ENCODE results near the gene PLA2G2C. TPM values are rescaled to one million over a fixed set of nuclear protein-coding genes. Genes with fewer than 3 reads are reported as not detected.

PLA2G2C gene
- polyA plus RNA-seq, 4 donors = 0.01 TPM; not detected in 3

GRCh38 chr1:20192364-20192763, 6.0 kb upstream of the PLA2G2C start:
- no peak overlapping the region for H3K27ac ChIP-seq (ENCODE audit: low read depth in 1 of 3, low read length in 2 of 3)
- FAIRE-seq (no peak), DNase-seq (no peak)
- H3K4me3 ChIP-seq (ENCODE audit: low read depth in 1 of 3, low read length in 3 of 3) = no peak overlapping the region
- no peaks in the 10 kb centered on the region for H3K4me1 ChIP-seq (ENCODE audit: control insufficient read depth in 3 of 3, insufficient read depth in 2 of 3, low read depth in 1 of 3, low read length in 2 of 3)
- 80 to 94% (median 92%) methylated on average over 5 of the region's 5 CpGs for WGBS, 3 donors
- H3K36me3 ChIP-seq (ENCODE audit: control insufficient read depth in 3 of 3, insufficient read depth in 2 of 3, low read depth in 1 of 3, low read length in 3 of 3) = no peaks in the 10 kb centered on the region
- no peaks in the 10 kb centered on the region for H3K9me3 ChIP-seq (ENCODE audit: control insufficient read depth in 2 of 2, insufficient read depth in 1 of 2, low read depth in 1 of 2, low read length in 1 of 2)
- no peaks in the 10 kb centered on the region for H3K27me3 ChIP-seq (ENCODE audit: control insufficient read depth in 3 of 3, insufficient read depth in 3 of 3, low read length in 3 of 3)

GRCh38 chr1:20191266-20191825, 5.0 kb upstream of the PLA2G2C start:
- FAIRE-seq (no peak), DNase-seq (no peak)
- Histone ChIP-seq H3K9me3 (ENCODE audit: control insufficient read depth in 2 of 2, insufficient read depth in 1 of 2, low read depth in 1 of 2, low read length in 1 of 2) (no peaks in the 10 kb centered on the region), H3K36me3 (ENCODE audit: control insufficient read depth in 3 of 3, insufficient read depth in 2 of 3, low read depth in 1 of 3, low read length in 3 of 3) (no peaks in the 10 kb centered on the region), H3K4me1 (ENCODE audit: control insufficient read depth in 3 of 3, insufficient read depth in 2 of 3, low read depth in 1 of 3, low read length in 2 of 3) (peaks cover 0 to 4% (median 0%) of the 10 kb centered on the region in 3 donors), H3K27ac (ENCODE audit: low read depth in 1 of 3, low read length in 2 of 3) (no peak overlapping the region), H3K4me3 (ENCODE audit: low read depth in 1 of 3, low read length in 3 of 3) (no peak overlapping the region), H3K27me3 (ENCODE audit: control insufficient read depth in 3 of 3, insufficient read depth in 3 of 3, low read length in 3 of 3) (no peaks in the 10 kb centered on the region)
- WGBS, 3 donors = 89 to 95% (median 90%) methylated on average over 12 of the region's 12 CpGs

GRCh38 chr1:20190256-20191160, 4.2 kb upstream of the PLA2G2C start:
- peaks cover 0 to 10% (median 4%) of the 10 kb centered on the region in 3 donors for H3K4me1 ChIP-seq (ENCODE audit: control insufficient read depth in 3 of 3, insufficient read depth in 2 of 3, low read depth in 1 of 3, low read length in 2 of 3)
- DNase-seq (no peak), FAIRE-seq (no peak)
- H3K27me3 ChIP-seq (ENCODE audit: control insufficient read depth in 3 of 3, insufficient read depth in 3 of 3, low read length in 3 of 3) = no peaks in the 10 kb centered on the region
- WGBS, 3 donors = 90 to 91% (median 90%) methylated on average over 19 of the region's 19 CpGs
- H3K9me3 ChIP-seq (ENCODE audit: control insufficient read depth in 2 of 2, insufficient read depth in 1 of 2, low read depth in 1 of 2, low read length in 1 of 2) = no peaks in the 10 kb centered on the region
- no peak overlapping the region for H3K27ac ChIP-seq (ENCODE audit: low read depth in 1 of 3, low read length in 2 of 3)
- no peak overlapping the region for H3K4me3 ChIP-seq (ENCODE audit: low read depth in 1 of 3, low read length in 3 of 3)
- no peaks in the 10 kb centered on the region for H3K36me3 ChIP-seq (ENCODE audit: control insufficient read depth in 3 of 3, insufficient read depth in 2 of 3, low read depth in 1 of 3, low read length in 3 of 3)

GRCh38 chr1:20189664-20190063, 3.3 kb upstream of the PLA2G2C start:
- WGBS, 3 donors = 90 to 94% (median 92%) methylated on average over 4 of the region's 4 CpGs
- Histone ChIP-seq H3K27me3 (ENCODE audit: control insufficient read depth in 3 of 3, insufficient read depth in 3 of 3, low read length in 3 of 3) (no peaks in the 10 kb centered on the region), H3K4me1 (ENCODE audit: control insufficient read depth in 3 of 3, insufficient read depth in 2 of 3, low read depth in 1 of 3, low read length in 2 of 3) (peaks cover 0 to 10% (median 6%) of the 10 kb centered on the region in 3 donors), H3K9me3 (ENCODE audit: control insufficient read depth in 2 of 2, insufficient read depth in 1 of 2, low read depth in 1 of 2, low read length in 1 of 2) (no peaks in the 10 kb centered on the region), H3K4me3 (ENCODE audit: low read depth in 1 of 3, low read length in 3 of 3) (no peak overlapping the region), H3K36me3 (ENCODE audit: control insufficient read depth in 3 of 3, insufficient read depth in 2 of 3, low read depth in 1 of 3, low read length in 3 of 3) (no peaks in the 10 kb centered on the region), H3K27ac (ENCODE audit: low read depth in 1 of 3, low read length in 2 of 3) (no peak overlapping the region)
- no peak for FAIRE-seq
- no peak for DNase-seq

- WGBS, 3 donors = 72 to 85% (median 77%) methylated on average over 4 of the region's 4 CpGs
- Histone ChIP-seq H3K36me3 (ENCODE audit: control insufficient read depth in 3 of 3, insufficient read depth in 2 of 3, low read depth in 1 of 3, low read length in 3 of 3) (no peaks in the 10 kb centered on the region), H3K4me1 (ENCODE audit: control insufficient read depth in 3 of 3, insufficient read depth in 2 of 3, low read depth in 1 of 3, low read length in 2 of 3) (peaks cover 0 to 10% (median 6%) of the 10 kb centered on the region in 3 donors), H3K4me3 (ENCODE audit: low read depth in 1 of 3, low read length in 3 of 3) (no peak overlapping the region), H3K27me3 (ENCODE audit: control insufficient read depth in 3 of 3, insufficient read depth in 3 of 3, low read length in 3 of 3) (no peaks in the 10 kb centered on the region), H3K27ac (ENCODE audit: low read depth in 1 of 3, low read length in 2 of 3) (no peak overlapping the region), H3K9me3 (ENCODE audit: control insufficient read depth in 2 of 2, insufficient read depth in 1 of 2, low read depth in 1 of 2, low read length in 1 of 2) (no peaks in the 10 kb centered on the region)
- no peak for DNase-seq
- FAIRE-seq = no peak
Observed at GRCh38 chr1:20188455-20188817, 2.1 kb upstream of the PLA2G2C start.

GRCh38 chr1:20187813-20188454, 1.6 kb upstream of the PLA2G2C start:
- DNase-seq (no peak), FAIRE-seq (no peak)
- Histone ChIP-seq H3K27ac (ENCODE audit: low read depth in 1 of 3, low read length in 2 of 3) (no peak overlapping the region), H3K4me1 (ENCODE audit: control insufficient read depth in 3 of 3, insufficient read depth in 2 of 3, low read depth in 1 of 3, low read length in 2 of 3) (peaks cover 0 to 10% (median 6%) of the 10 kb centered on the region in 3 donors), H3K4me3 (ENCODE audit: low read depth in 1 of 3, low read length in 3 of 3) (no peak overlapping the region), H3K27me3 (ENCODE audit: control insufficient read depth in 3 of 3, insufficient read depth in 3 of 3, low read length in 3 of 3) (no peaks in the 10 kb centered on the region), H3K36me3 (ENCODE audit: control insufficient read depth in 3 of 3, insufficient read depth in 2 of 3, low read depth in 1 of 3, low read length in 3 of 3) (no peaks in the 10 kb centered on the region), H3K9me3 (ENCODE audit: control insufficient read depth in 2 of 2, insufficient read depth in 1 of 2, low read depth in 1 of 2, low read length in 1 of 2) (no peaks in the 10 kb centered on the region)
- 51 to 64% (median 64%) methylated on average over 4 of the region's 4 CpGs for WGBS, 3 donors

- Histone ChIP-seq H3K27ac (ENCODE audit: low read depth in 1 of 3, low read length in 2 of 3) (peak overlapping the region in 2 of 3 donors; percentile 42 to 57), H3K9me3 (ENCODE audit: control insufficient read depth in 2 of 2, insufficient read depth in 1 of 2, low read depth in 1 of 2, low read length in 1 of 2) (no peaks in the 10 kb centered on the region), H3K36me3 (ENCODE audit: control insufficient read depth in 3 of 3, insufficient read depth in 2 of 3, low read depth in 1 of 3, low read length in 3 of 3) (no peaks in the 10 kb centered on the region), H3K4me1 (ENCODE audit: control insufficient read depth in 3 of 3, insufficient read depth in 2 of 3, low read depth in 1 of 3, low read length in 2 of 3) (peaks cover 0 to 10% (median 6%) of the 10 kb centered on the region in 3 donors), H3K4me3 (ENCODE audit: low read depth in 1 of 3, low read length in 3 of 3) (no peak overlapping the region), H3K27me3 (ENCODE audit: control insufficient read depth in 3 of 3, insufficient read depth in 3 of 3, low read length in 3 of 3) (no peaks in the 10 kb centered on the region)
- WGBS, 3 donors = 32 to 49% (median 37%) methylated on average over 7 of the region's 7 CpGs
- FAIRE-seq = no peak
- peak in 1 of 2 donors; percentile 43 for DNase-seq
Observed at GRCh38 chr1:20187103-20187812, 940 bp upstream of the PLA2G2C start.

All from small intestine (tissue), 7 donors.